ENCODE measurements around the gene HDAC11. TPM values are rescaled to one million over a fixed set of nuclear protein-coding genes. Genes with fewer than 3 reads are reported as not detected.

HDAC11 gene
- total and polyA plus RNA-seq, 2 of the 4 experiments (the other 2 are of a cell fraction) = 9.1 to 11.4 TPM

GRCh38 chr3:13433912-13434311 is 46.2 kb upstream of the HDAC11 start:
- no peak overlapping the region for H3K27ac ChIP-seq (ENCODE audit: insufficient read depth, low read length)
- H3K56ac ChIP-seq (ENCODE audit: extremely low read depth, insufficient read depth, low read length) = no peak overlapping the region
- H2AFZ ChIP-seq (replicated peaks; ENCODE audit: low read length, poor library complexity) = no peak overlapping the region
- no peak overlapping the region for H2AK9ac ChIP-seq (replicated peaks; ENCODE audit: low read depth, low read length, poor library complexity)
- H2AK5ac ChIP-seq (ENCODE audit: low read depth, low read length) = no peak overlapping the region
- no peaks in the 10 kb centered on the region for H3K9me1 ChIP-seq (ENCODE audit: insufficient read depth, low read length)
- intact Hi-C loops (cut with micrococcal nuclease) (no loop called here), in situ Hi-C loops (cut with MboI; ENCODE audit: low sequenced_read_pairs) (no loop called here), dilution Hi-C loops (cut with HindIII; ENCODE audit: low sequenced_read_pairs, unreplicated experiment) (no loop called here)
- no peak overlapping the region for H3K4me3 ChIP-seq (ENCODE audit: insufficient read depth, low read depth, low read length)
- no peak overlapping the region for H4K8ac ChIP-seq (ENCODE audit: low read depth in 2 of 2, low read length in 2 of 2)
- H2BK120ac ChIP-seq (ENCODE audit: low read depth, low read length) = no peak overlapping the region
- TF ChIP-seq MXI1 (IDR thresholded peaks at IDR 0.05; ENCODE audit: borderline replicate concordance, low read depth, low read length) (no peak), RFX5 (IDR thresholded peaks at IDR 0.05; ENCODE audit: low read depth, low read length) (no peak), RCOR1 (IDR thresholded peaks at IDR 0.05; ENCODE audit: insufficient replicate concordance, low read length) (no peak), RAD21 (IDR thresholded peaks at IDR 0.05; ENCODE audit: low read length) (no peak), SMC3 (IDR thresholded peaks at IDR 0.05; ENCODE audit: low read depth, low read length) (no peak), MAZ (IDR thresholded peaks at IDR 0.05; ENCODE audit: borderline replicate concordance, low read depth, low read length) (no peak), ELK1 (IDR thresholded peaks at IDR 0.05; ENCODE audit: borderline replicate concordance, low read depth, low read length) (no peak), POLR2A (IDR thresholded peaks at IDR 0.05; ENCODE audit: low read depth, low read length) (no peak), CTCF (conservative IDR thresholded peaks at IDR 0.05; ENCODE audit: low read depth, low read length) (no peak), BHLHE40 (IDR thresholded peaks at IDR 0.05; ENCODE audit: low read depth, low read length) (no peak), CHD1 (IDR thresholded peaks at IDR 0.05; ENCODE audit: low read depth, low read length) (no peak), MAFK (IDR thresholded peaks at IDR 0.05; ENCODE audit: low read depth, low read length) (no peak), FOS (IDR thresholded peaks at IDR 0.05; ENCODE audit: low read depth, low read length) (no peak), NFE2L2 (IDR thresholded peaks at IDR 0.05; ENCODE audit: low read depth, low read length) (no peak)
- TF ChIP-seq, protein P1, sequence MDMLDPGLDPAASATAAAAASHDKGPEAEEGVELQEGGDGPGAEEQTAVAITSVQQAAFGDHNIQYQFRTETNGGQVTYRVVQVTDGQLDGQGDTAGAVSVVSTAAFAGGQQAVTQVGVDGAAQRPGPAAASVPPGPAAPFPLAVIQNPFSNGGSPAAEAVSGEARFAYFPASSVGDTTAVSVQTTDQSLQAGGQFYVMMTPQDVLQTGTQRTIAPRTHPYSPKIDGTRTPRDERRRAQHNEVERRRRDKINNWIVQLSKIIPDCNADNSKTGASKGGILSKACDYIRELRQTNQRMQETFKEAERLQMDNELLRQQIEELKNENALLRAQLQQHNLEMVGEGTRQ (IDR thresholded peaks at IDR 0.05; ENCODE audit: low read depth, low read length) = no peak
- H3K4me2 ChIP-seq (ENCODE audit: low read depth, low read length) = no peak overlapping the region
- ATAC-seq (ENCODE audit: low read depth) = no peak
- H2BK5ac ChIP-seq (ENCODE audit: low read depth, low read length, poor library complexity, severe bottlenecking) = no peak overlapping the region
- no peaks in the 10 kb centered on the region for H3K9me3 ChIP-seq (ENCODE audit: control insufficient read depth, insufficient read depth, low read length)
- H3K27me3 ChIP-seq (ENCODE audit: control insufficient read depth, insufficient read depth, low read length) = peaks cover 2% of the 10 kb centered on the region; the same call in 1 of the 2 replicates
- H3K79me1 ChIP-seq (ENCODE audit: low read depth in 1 of 2, low read length in 2 of 2) = no peaks in the 10 kb centered on the region
- ChIA-PET CTCF (no interaction called here), POLR2A (ENCODE audit: unreplicated experiment) (no interaction called here)
- no peak overlapping the region for H2BK15ac ChIP-seq (ENCODE audit: low read depth, low read length)
- H2BK20ac ChIP-seq (ENCODE audit: low read depth, low read length) = no peak overlapping the region
- no peaks in the 10 kb centered on the region for H3K4me1 ChIP-seq (ENCODE audit: control insufficient read depth, insufficient read depth, low read length)
- no TSS peak for BruUV-seq (replicated peaks)
- H3K36me3 ChIP-seq (ENCODE audit: control insufficient read depth, insufficient read depth, low read length) = no peaks in the 10 kb centered on the region
- no peak overlapping the region for H4K5ac ChIP-seq (ENCODE audit: low read depth, low read length)
- no peak overlapping the region for H3K18ac ChIP-seq (ENCODE audit: low read depth, low read length)
- H4K20me1 ChIP-seq (ENCODE audit: insufficient read depth, low read length) = no peaks in the 10 kb centered on the region
- no peak for DNase-seq
- H4K91ac ChIP-seq (ENCODE audit: insufficient read depth, low read depth, low read length) = no peak overlapping the region
- H3K14ac ChIP-seq (replicated peaks; ENCODE audit: low read depth, low read length) = no peak overlapping the region
- H3K4ac ChIP-seq (ENCODE audit: low read depth, low read length) = no peak overlapping the region
- H3K23ac ChIP-seq (ENCODE audit: low read depth, low read length) = no peak overlapping the region
- no peak overlapping the region for H3K9ac ChIP-seq (ENCODE audit: low read depth, low read length)
- WGBS, 2 experiments (ENCODE audit: extremely low coverage in 2 of 2, insufficient read length in 1 of 2) = no CpG with 5 or more reads among the region's 5 CpGs

All from IMR-90 (cell line).